ENCODE results near the gene TMEM208.

DNA sequence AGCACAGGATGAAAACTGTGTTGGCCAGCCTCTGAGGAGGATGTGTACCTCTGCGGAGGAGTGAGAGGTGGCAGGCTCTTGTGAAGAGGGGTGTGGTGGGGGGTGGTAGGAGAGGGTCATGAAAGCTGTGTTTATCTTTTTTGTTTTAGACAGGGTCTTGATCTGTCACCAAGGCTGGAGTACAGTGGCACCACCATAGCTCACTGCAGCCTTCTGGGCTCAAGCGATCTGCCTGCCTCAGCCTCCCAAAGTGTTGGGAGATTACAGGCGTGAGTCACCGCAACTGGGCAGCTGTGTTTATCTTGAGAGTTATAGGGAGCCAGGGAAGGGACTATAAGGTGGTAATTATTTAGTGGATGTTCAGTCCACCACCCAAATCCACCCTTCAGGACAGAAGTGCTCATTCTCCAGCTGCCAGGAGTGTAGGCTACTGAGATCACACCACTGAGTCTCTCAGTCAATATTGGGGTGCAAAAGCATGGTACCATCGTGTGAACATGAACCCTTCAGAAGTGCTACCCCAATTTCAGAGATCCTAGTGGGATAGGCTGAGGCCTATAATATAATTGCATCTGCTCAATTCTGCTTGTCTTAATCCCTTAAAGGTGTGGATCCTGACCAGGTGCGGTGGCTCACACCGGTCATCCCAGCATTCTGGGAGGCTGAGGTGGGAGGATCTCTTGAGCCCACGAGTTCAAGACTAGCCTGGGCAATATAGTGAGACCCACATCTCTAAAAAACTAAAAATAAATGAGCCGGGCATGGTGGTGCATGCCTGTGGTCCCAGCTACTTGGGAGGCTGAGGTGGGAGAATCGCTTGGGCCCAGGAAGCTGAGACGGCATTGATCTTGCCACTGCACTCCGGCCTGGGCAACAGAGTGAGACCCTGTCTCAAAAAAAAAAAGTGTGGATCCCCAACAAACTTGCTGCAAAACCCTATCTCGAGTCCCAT lies 36.2 kb upstream of the TMEM208 start:
- TF ChIP-seq, protein P1, sequence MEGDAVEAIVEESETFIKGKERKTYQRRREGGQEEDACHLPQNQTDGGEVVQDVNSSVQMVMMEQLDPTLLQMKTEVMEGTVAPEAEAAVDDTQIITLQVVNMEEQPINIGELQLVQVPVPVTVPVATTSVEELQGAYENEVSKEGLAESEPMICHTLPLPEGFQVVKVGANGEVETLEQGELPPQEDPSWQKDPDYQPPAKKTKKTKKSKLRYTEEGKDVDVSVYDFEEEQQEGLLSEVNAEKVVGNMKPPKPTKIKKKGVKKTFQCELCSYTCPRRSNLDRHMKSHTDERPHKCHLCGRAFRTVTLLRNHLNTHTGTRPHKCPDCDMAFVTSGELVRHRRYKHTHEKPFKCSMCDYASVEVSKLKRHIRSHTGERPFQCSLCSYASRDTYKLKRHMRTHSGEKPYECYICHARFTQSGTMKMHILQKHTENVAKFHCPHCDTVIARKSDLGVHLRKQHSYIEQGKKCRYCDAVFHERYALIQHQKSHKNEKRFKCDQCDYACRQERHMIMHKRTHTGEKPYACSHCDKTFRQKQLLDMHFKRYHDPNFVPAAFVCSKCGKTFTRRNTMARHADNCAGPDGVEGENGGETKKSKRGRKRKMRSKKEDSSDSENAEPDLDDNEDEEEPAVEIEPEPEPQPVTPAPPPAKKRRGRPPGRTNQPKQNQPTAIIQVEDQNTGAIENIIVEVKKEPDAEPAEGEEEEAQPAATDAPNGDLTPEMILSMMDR (IDR thresholded peaks at IDR 0.05): no peak
- TF ChIP-seq EP300 (IDR thresholded peaks at IDR 0.05) (no peak), POLR2A (IDR thresholded peaks at IDR 0.05) (no peak)
